ENCODE measurements around the gene PGAP3. TPM values are rescaled to one million over a fixed set of nuclear protein-coding genes. Genes with fewer than 3 reads are reported as not detected.
A peak's percentile ranks its signal among the peaks of the same experiment; 100 is the strongest.

The PGAP3 gene
- polyA plus RNA-seq, 1 experiment: 9.6 TPM

GRCh38 chr17:39695089-39695474 lies 7.2 kb upstream of the PGAP3 start:
- Histone ChIP-seq H3K9me3 (ENCODE audit: control insufficient read depth, insufficient read depth, low read length) (no peaks in the 10 kb centered on the region), H3K27ac (ENCODE audit: low read depth, low read length) (no peak overlapping the region), H3K4me3 (ENCODE audit: low read depth, low read length) (no peak overlapping the region), H3K27me3 (ENCODE audit: control insufficient read depth, insufficient read depth, low read length) (no peaks in the 10 kb centered on the region)
- POLR2A ChIA-PET: interaction anchor here (0.5 kb wide), 1 partner anchor 35 kb away, joined by 3 read pairs; no protein-coding TSS in a partner anchor
- no peak for TF ChIP-seq CTCF (IDR thresholded peaks at IDR 0.05; ENCODE audit: low read depth, low read length)
- CTCF ChIA-PET: interaction anchor here (4.3 kb wide), 1 partner anchor 73 kb away, joined by 15 read pairs; no protein-coding TSS in a partner anchor
- no peak for DNase-seq (ENCODE audit: low read depth, low spot score)

GRCh38 chr17:39694593-39694992 lies 6.7 kb upstream of the PGAP3 start:
- Histone ChIP-seq H3K4me3 (ENCODE audit: low read depth, low read length) (no peak overlapping the region), H3K27ac (ENCODE audit: low read depth, low read length) (no peak overlapping the region), H3K9me3 (ENCODE audit: control insufficient read depth, insufficient read depth, low read length) (no peaks in the 10 kb centered on the region), H3K27me3 (ENCODE audit: control insufficient read depth, insufficient read depth, low read length) (no peaks in the 10 kb centered on the region)
- no peak for TF ChIP-seq CTCF (IDR thresholded peaks at IDR 0.05; ENCODE audit: low read depth, low read length)
- DNase-seq (ENCODE audit: low read depth, low spot score): no peak
- CTCF ChIA-PET: interaction anchor here (4.3 kb wide), 1 partner anchor 73 kb away, joined by 15 read pairs; no protein-coding TSS in a partner anchor
- POLR2A ChIA-PET: interaction anchor here (0.5 kb wide), 1 partner anchor 35 kb away, joined by 3 read pairs; no protein-coding TSS in a partner anchor

GRCh38 chr17:39688945-39689344 lies 1.1 kb upstream of the PGAP3 start:
- ChIA-PET POLR2A (interaction anchor here (0.7 kb wide), 1 partner anchor 11 kb away, joined by 3 read pairs; the partner anchor contains the start of gene ERBB2), CTCF (interaction anchor here (1.3 to 2.1 kb wide), 4 partner anchors 41 to 67 kb away, joined by 4 to 8 read pairs (median 6); no protein-coding TSS in a partner anchor)
- Histone ChIP-seq H3K27me3 (ENCODE audit: control insufficient read depth, insufficient read depth, low read length) (no peaks in the 10 kb centered on the region), H3K27ac (ENCODE audit: low read depth, low read length) (no peak overlapping the region), H3K4me3 (ENCODE audit: low read depth, low read length) (peak overlapping the region; percentile 83), H3K9me3 (ENCODE audit: control insufficient read depth, insufficient read depth, low read length) (no peaks in the 10 kb centered on the region)
- TF ChIP-seq CTCF (IDR thresholded peaks at IDR 0.05; ENCODE audit: low read depth, low read length): no peak
- DNase-seq (ENCODE audit: low read depth, low spot score): no peak

GRCh38 chr17:39688475-39688835 lies 598 bp upstream of the PGAP3 start:
- CTCF ChIA-PET: interaction anchor here (0.9 to 2.1 kb wide), 6 partner anchors 17 to 67 kb away, joined by 4 to 8 read pairs (median 4); no protein-coding TSS in a partner anchor
- no peak for TF ChIP-seq CTCF (IDR thresholded peaks at IDR 0.05; ENCODE audit: low read depth, low read length)
- peak overlapping the region; percentile 83 for H3K4me3 ChIP-seq (ENCODE audit: low read depth, low read length)
- POLR2A ChIA-PET: interaction anchor here (1.3 kb wide), 1 partner anchor 11 kb away, joined by 18 read pairs; the partner anchor contains the start of gene ERBB2
- H3K9me3 ChIP-seq (ENCODE audit: control insufficient read depth, insufficient read depth, low read length): no peaks in the 10 kb centered on the region
- H3K27me3 ChIP-seq (ENCODE audit: control insufficient read depth, insufficient read depth, low read length): no peaks in the 10 kb centered on the region
- DNase-seq (ENCODE audit: low read depth, low spot score): no peak
- peak overlapping the region; percentile 85 for H3K27ac ChIP-seq (ENCODE audit: low read depth, low read length)

- ChIA-PET CTCF (interaction anchor here (0.7 to 2.1 kb wide), 2 partner anchors 8 to 66 kb away, joined by 3 to 8 read pairs; no protein-coding TSS in a partner anchor), POLR2A (interaction anchor here (0.9 kb wide), 1 partner anchor 43 kb away, joined by 4 read pairs; the partner anchor contains the start of gene MIEN1)
- DNase-seq (ENCODE audit: low read depth, low spot score): no peak
- H3K27ac ChIP-seq (ENCODE audit: low read depth, low read length): peak overlapping the region; percentile 85
- no peak for TF ChIP-seq CTCF (IDR thresholded peaks at IDR 0.05; ENCODE audit: low read depth, low read length)
- H3K4me3 ChIP-seq (ENCODE audit: low read depth, low read length): peak overlapping the region; percentile 83
- no peaks in the 10 kb centered on the region for H3K9me3 ChIP-seq (ENCODE audit: control insufficient read depth, insufficient read depth, low read length)
- no peaks in the 10 kb centered on the region for H3K27me3 ChIP-seq (ENCODE audit: control insufficient read depth, insufficient read depth, low read length)
These were observed 734 bp downstream of the PGAP3 start for GRCh38 chr17:39687101-39687545.
